Renal cortex interstitium (tissue), 11 donors: Measurements from ENCODE around the gene LAMTOR4. TPM values are rescaled to one million over a fixed set of nuclear protein-coding genes. Genes with fewer than 3 reads are reported as not detected.
A peak's percentile ranks its signal among the peaks of the same experiment; 100 is the strongest.

ENCODE experiments used
- DNase-seq, 11 donors: peaks; one replicate each; pipeline ENCODE4 v3.0.0-alpha.2; 2013; ENCODE audit warnings: low read depth in 9 of 11, low spot score in 4 of 11; ENCODE audit errors: extremely low read depth in 1 of 11
- polyA plus RNA-seq, 3 donors: library from polyadenylated mRNA; unstranded; fragments of 120-200 nt; gene quantifications; one replicate each; pipeline ENCODE4 v1.2.1, GENCODE V29; 2013; ENCODE audit not compliant: insufficient read length in 3 of 3

Gene LAMTOR4
- polyA plus RNA-seq, 3 donors, result 95.3 to 118 (median 116) TPM

- DNase-seq, result peak; percentile 79 to 91 (median 86)
These were observed 9.7 kb downstream of the LAMTOR4 start, which contains the start of gene TRAPPC14 for GRCh38 chr7:100158229-100159098. TSS of gene TRAPPC14 (minus strand) at chr7:100158723. CDS start at chr7:100158499, 224 bp downstream.

- DNase-seq, result no peak
These were observed 10.4 kb downstream of the LAMTOR4 start for GRCh38 chr7:100159099-100159623.

GRCh38 chr7:100160067-100160466, 11.3 kb downstream of the LAMTOR4 start:
- DNase-seq, result no peak

GRCh38 chr7:100163006-100163531, 14.4 kb downstream of the LAMTOR4 start:
- DNase-seq, result no peak

- DNase-seq, result no peak
These were observed 15.2 kb downstream of the LAMTOR4 start for GRCh38 chr7:100163871-100164270.

GRCh38 chr7:100166317-100166940, 17.7 kb downstream of the LAMTOR4 start:
- no peak for DNase-seq

- no peak for DNase-seq
These were observed 18.5 kb downstream of the LAMTOR4 start for GRCh38 chr7:100166970-100167911.

- no peak for DNase-seq
These were observed 19.2 kb downstream of the LAMTOR4 start for GRCh38 chr7:100167912-100168323.

- no peak for DNase-seq
These were observed 20.6 kb downstream of the LAMTOR4 start for GRCh38 chr7:100169147-100169850.

GRCh38 chr7:100170101-100170897, 21.6 kb downstream of the LAMTOR4 start:
- DNase-seq, result no peak

- no peak for DNase-seq
These were observed 22.5 kb downstream of the LAMTOR4 start for GRCh38 chr7:100171087-100171681.

- DNase-seq, result no peak
These were observed 23.1 kb downstream of the LAMTOR4 start for GRCh38 chr7:100171840-100172239.

- DNase-seq, result no peak
These were observed 25.2 kb downstream of the LAMTOR4 start for GRCh38 chr7:100173806-100174495.

GRCh38 chr7:100174582-100174981, 25.9 kb downstream of the LAMTOR4 start:
- no peak for DNase-seq

- DNase-seq, result no peak
These were observed 26.7 kb downstream of the LAMTOR4 start for GRCh38 chr7:100175296-100175935.
